ENCODE results near the gene CPD.
"Not testable (repeated sequence)": the region's sequence is repeated elsewhere in the genome, so short reads cannot be mapped to it uniquely, and the experiment has no call there.

CPD gene

DNA sequence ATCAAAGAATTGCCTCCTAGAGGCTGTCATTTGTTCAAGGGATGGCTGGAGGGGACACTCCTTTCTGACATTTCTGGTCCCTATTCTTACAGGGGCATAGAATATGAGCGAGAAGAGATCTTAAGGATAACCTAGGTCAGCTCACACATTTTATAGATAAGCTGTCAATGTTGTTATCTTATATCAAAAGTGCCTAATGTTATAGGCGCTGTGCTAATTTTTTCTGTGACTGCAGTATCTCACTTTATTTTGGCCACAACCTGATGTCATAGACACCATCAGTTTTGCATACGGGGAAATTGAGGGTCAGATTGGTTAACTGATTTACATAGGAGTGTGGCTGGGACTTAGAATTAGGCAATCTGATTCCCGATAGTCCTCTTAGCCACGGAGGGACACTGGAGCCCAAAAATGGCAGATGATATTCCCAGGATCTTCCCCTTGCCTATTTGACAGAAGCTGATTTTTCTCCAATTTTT lies 1.2 kb downstream of the CPD start:
- peak overlapping the region in 16 of 21 experiments; percentile 3 to 90 (median 86) for H3K27ac ChIP-seq
- H3K4me3 ChIP-seq: peak overlapping the region; percentile 82 to 98 (median 91)

DNA sequence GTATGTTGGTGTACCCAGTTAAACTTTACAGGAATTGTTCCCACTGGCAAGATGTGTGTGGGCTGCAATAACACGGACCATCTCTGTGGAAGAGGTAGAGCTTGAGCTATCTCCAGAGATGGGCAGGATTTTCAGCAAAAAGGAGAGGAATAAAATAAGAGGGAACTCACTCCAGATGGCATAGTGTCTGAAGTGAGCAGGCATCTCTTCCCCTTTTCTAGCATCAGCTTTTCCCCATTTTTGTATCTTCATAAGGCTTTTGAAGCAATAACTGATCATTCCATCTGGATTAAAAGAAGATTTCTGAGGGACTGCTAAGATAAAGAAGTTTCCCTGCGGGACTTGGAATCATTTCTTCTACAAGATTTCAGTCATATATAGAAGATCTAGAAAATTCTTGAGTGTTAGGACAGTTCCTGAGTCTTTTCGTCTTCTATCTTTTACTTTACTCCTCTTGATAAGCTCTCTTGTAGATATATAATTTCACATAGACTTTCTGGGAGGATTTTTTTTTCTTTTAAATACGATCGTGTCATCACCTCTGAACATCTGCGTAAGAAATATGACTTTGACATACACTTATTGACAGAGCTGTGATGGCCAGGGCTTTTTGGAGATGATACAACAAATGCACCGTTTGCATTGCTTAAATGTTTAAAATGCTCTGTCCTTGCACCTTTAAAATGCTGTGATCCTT lies 2.1 kb downstream of the CPD start:
- peak overlapping the region in 3 of 7 experiments; percentile 91 to 98 (median 95) for H3K4me3 ChIP-seq

DNA sequence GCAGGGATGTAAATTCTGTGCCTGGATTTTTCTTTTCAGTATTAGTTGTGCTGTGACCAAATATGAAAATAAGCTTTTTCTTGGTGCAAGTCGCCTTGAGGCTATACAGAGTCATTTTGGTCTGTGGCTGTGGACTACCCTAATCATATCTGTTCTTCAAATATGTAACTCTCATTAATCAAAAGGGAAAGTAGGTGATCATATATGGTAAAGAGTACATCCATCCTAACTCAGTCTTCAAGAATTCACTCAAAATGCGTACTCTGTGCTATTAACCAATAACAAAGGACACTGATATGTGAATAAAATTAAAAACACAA lies 2.6 kb downstream of the CPD start:
- Histone ChIP-seq H3K27ac (no peak overlapping the region), H3K4me3 (peak overlapping the region in 1 of 7 experiments; percentile 98)

More for the DNA sequence above, 2.1 kb downstream of the CPD start:
- H3K27ac ChIP-seq: no peak overlapping the region

DNA sequence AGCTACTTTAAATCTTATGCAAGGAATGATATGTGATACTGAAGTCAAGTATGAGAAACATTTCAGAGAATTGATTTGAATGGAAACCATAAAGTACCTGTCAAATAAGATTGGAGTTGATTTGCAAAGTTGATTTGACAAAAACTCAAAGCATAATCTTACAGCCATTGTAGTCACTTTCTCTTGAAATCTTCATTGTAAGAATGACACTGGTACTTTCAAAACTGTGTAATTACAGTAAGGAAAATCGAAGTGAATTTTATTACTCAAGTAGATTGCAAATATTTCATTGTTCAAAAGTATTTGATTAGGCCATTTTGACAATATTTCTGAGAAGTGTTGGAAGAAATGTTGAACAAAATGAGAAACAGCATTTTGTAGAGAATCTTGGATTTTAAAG lies 3.6 kb downstream of the CPD start:
- Histone ChIP-seq H3K27ac (no peak overlapping the region), H3K4me3 (no peak overlapping the region)

DNA sequence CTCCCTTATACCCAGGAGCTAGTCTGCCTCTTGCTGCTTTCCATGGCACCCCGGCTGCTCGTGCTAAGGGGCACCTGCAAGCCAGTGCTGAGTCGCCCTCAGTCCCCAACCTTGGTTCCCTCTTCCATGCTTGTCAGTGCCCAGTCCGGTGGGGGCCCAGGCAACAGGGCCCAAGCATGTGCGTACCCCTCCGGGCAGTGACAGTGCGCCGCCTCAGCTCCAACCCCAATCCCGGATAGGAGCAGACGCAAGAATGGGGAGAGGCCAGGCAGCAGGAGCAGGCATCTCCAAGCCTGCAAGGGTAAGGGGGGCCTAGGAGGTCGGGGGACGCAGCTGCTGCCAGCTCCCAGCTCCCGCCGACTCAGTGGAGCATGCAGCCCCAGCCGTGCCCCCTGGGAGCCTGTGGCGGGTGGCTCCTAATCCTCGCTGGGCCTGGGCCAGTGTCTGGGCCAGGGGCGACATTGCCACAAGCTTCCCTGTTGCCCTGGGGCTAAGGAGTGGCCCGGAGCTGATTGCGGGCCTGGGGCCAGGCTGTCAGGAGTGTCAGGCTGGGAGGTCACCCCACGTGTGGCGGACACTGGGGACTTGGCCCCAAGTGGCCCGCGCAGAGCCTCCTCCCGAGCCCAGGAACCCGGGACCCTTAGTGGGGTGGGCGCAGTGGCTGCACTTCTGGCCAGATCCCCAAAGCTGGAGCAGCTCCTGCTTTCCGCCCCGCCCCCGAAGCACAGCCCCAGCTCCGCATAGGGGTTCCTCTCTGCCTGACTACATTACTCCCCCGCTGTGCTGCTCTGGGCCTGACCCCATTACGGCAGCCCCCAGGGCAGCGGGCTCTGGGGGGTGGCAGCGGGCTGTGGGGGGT lies 9.8 kb downstream of the CPD start:
- Histone ChIP-seq H3K27ac (no peak overlapping the region), H3K4me3 (no peak overlapping the region)

DNA sequence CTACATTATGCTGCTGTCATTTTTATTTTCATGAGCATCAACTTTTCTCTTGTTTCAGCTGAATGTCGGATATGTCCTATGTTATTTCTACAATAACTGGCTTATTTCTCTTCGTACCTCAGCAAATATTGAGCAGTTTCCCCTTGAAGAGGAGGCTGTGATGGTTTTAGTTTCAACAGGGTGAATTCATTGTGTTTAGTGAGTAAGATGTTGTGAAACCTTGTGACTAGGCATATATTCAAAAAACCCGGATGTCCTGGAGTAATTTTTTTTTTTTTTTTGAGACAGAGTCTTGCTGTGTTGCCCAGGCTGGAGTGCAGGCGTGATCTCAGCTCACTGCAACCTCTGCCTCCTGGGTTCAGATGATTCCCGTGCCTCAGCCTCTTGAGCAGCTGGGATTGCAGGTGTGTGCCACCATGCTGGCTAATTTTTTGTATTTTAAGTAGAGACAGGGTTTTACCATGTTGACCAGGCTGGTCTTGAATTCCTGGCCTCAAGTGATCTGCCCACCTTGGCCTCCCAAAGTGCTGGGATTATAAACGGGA lies 11.1 kb downstream of the CPD start:
- Histone ChIP-seq H3K4me3 (no peak overlapping the region), H3K27ac (no peak overlapping the region)

DNA sequence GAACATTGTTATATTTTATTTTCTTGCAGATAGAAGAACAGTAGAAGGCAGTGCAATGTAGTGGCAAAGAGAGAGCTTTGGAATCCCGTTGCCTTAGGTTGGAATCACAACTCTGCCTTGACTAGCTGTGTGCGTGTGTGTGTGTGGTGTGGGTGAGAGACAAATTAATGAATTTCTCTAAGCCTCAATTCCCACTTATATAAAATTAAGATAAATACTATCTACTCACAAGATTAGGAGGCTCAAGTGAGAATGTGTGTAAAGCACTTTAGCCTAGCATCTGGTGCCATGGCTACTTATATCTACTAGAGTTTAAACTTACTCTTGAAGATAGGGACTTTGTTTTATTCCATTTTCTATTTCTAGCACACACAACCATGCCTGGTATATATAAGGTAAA lies 12.8 kb downstream of the CPD start:
- Histone ChIP-seq H3K27ac (no peak overlapping the region), H3K4me3 (no peak overlapping the region)

DNA sequence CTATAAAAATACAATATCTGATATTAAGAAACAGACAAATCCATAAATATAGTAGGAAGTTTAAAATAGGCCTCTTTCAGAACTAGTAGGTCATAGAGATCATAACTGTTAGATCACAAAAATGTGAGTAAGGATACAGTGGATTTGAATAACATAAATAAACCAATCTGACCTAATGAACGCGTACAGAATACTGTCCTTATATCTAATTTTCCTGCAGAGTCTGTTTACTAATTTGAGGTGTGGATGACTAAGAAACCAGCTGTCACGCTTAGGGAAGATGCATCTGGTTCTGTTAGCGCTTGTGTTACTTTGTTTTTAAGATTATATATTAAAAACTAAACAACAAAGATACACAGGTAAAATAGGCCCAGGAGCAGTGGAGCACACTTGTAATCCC lies 14.8 kb downstream of the CPD start:
- Histone ChIP-seq H3K27ac (no peak overlapping the region), H3K4me3 (no peak overlapping the region)

DNA sequence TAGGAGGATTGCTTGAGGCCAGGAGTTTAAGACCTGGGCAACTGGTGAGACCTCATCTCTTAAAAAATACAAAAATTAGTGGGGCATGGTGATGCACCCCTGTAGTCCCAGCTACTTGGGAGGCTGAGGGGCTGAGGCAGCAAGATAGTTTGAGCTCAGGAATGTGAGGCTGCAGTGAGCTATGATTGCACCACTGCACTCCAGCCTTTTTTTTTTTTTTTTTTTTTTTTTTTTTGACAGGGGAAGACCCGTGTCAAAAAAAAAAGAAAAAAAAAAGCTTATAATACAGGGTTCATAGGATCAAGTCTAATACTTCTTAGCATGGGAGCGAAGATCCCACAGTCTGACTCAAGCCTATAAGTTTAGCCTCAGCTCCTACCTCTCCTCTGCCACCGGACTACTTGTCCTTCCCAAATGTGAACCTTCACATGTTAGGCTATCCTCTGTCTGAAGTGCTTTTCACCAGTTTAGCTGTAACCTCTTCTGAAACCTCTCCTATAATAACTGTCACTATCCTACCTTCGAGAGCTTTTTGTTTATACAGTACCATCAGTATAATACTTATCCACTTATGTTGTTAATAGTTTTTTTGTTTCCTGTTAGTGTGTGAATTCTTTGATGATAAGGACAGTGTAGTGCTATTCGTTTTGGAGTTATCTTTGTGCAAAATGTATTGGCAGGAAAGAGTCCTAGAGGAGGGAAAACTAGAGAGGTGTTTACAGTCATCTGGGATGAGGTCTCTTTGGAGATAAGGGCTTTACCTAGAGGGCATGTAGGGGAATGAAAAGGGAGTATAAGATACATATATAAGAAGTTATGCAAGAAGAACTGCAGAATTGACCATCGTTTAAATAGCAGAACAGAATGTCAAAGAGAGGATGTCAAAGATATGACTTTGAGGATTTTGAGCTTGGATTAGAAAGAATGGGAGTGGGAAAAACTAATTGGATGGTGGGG lies 15.5 kb downstream of the CPD start:
- H3K27ac ChIP-seq: no peak overlapping the region
- no peak overlapping the region for H3K4me3 ChIP-seq

DNA sequence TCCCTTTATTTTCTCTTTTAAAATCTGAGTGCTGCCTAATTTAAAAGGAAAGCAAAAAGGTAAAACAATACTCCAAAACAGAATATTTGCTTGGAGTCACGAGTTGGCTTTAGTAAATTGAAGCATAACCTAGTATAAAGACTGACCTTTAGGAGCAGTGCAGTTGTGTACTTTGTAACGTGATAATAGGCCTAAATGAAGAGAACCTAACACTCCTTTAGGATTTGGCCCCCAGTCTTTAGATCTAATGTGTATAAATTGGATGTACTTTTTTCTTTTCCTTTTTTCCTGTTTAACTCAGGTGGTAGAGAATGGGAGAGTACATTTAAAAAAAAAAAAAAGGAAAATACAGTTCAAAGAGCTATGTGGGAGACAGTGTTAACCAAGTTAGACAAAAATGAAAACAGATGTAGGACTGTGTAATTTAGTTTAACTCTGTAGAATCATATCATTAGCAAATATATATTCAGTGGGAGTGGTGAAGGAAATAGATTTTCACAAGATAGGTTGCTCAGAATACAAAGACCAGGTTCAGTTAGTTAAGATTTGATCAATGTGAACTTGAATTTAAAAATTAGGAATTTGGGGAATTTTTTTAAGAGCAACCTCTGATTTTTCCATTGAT lies 16.8 kb downstream of the CPD start:
- Histone ChIP-seq H3K4me3 (no peak overlapping the region), H3K27ac (no peak overlapping the region)

DNA sequence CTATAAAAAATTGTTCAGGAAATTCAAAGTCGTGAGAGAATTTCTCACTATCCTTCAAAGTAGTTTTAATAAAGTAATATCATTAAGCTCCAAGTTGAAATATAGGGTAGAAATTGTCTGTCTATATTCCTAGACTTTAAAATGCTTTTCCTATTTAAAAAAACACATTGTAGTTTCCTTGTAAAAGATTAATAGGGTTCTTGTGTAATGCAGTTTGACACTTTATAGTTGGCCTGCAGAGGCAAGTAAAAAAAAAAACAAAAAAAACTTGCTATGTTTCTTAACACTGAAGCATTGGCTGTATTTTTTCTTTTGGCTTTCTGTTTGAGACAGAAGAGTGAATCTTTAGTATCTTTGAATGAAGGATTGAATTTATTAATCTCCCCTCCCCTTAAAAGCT lies 17.4 kb downstream of the CPD start:
- Histone ChIP-seq H3K4me3 (no peak overlapping the region), H3K27ac (no peak overlapping the region)

DNA sequence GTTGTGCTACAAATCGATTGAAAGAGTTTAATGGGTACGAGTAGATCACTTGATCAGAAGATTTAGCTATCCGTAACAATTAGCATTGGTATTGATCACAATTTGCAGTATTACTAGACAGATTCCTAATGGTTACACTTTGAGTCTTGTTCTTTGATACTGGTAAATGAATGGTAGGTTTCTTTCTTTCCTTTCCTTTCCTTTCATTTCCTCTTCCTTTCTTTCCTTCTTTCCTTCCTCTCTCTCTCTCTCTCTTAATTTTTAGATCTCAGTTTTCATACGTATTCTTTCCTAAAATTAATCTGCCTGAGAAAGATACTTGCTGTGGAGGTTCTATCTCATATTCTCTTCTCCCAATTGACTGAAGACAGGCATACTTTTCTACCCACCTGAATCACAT lies 17.9 kb downstream of the CPD start:
- Histone ChIP-seq H3K27ac (no peak overlapping the region), H3K4me3 (no peak overlapping the region)

DNA sequence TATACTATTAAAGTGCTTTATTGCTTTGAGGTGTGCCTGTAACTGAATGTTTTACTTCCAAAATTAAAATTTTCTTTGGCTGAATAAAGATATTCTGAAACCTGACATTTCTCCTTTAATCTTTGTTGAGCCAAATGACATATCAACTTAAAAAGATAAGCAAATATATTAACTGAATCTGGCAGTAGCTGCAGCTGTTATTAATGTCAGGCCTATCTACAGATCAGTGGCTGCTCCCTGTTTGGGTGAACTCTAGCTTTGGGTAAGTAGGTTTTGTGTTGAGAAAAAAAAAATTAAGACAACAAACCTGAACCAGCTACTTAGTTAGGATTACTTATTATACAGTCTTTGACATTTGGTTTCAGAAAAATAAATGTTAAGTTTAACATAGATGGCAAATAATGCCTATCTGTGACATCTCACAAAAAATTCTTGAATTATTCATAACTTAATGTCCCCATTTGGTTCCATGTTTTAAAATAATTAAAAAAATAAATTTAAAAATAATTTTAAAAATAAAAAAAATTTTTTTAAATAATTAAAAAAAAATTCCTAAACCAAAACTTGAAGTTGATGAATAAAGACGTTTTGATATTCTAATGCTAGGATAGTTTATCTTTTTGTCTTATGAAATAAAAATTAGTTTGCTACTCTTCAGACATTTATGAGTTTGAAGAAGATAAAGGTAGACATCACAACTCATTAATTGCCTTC lies 19.8 kb downstream of the CPD start:
- Histone ChIP-seq H3K27ac (no peak overlapping the region), H3K4me3 (no peak overlapping the region)

DNA sequence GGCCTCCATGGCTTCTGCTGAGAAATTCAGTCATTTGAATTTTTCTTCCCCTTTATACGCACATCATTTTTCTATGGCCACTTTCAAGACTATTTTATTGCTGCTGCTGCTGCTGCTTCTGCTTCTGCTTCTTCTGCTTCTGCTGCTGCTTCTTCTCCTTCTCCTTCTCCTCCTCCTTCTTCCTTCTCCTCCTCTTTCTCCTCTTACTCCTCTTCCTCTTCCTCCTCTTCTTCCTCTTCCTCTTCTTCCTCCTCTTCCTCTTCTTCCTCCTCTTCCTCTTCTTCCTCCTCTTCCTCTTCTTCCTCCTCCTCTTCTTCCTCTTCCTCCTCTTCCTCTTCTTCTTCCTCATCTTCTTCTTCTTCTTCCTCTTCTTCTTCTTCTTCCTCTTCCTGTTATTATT lies 22.4 kb downstream of the CPD start:
- no peak overlapping the region for H3K4me3 ChIP-seq
- H3K27ac ChIP-seq: no peak overlapping the region

DNA sequence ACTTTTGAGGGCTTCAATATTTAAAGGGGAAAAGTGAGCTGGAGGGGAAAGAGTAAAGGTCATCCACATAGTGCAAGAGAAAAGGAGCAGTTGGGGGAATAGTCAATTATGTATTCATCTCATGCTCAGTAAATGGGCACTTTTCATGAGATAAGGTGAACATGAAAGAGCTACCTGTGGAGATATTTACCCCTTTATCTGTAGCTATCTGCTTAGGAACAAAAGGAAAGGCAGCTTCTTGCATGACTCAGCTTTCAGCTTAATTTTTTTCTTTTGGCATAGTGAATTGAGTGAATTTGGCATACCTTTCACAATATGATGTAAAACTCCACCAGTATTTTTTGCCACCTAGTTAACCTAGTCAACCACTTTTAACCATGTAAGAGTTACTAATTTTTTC lies 26.4 kb downstream of the CPD start:
- no peak overlapping the region for H3K27ac ChIP-seq

DNA sequence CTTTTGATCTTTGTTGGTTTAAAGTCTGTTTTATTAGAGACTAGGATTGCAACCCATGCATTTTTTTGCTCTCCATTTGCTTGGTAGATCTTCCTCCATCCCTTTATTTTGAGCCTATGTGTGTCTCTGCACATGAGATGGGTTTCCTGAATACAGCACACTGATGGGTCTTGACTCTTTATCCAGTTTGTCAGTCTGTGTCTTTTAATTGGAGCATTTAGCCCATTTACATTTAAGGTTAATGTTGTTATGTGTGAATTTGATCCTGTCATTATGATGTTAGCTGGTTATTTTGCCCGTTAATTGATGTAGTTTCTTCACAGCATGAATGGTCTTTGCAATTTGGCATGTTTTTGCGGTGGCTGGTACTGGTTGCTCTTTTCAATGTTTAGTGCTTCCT lies 31.9 kb downstream of the CPD start:
- H3K4me3 ChIP-seq, H3K27ac ChIP-seq: not testable (repeated sequence)

More for the DNA sequence above, 26.4 kb downstream of the CPD start:
- no peak overlapping the region for H3K4me3 ChIP-seq

DNA sequence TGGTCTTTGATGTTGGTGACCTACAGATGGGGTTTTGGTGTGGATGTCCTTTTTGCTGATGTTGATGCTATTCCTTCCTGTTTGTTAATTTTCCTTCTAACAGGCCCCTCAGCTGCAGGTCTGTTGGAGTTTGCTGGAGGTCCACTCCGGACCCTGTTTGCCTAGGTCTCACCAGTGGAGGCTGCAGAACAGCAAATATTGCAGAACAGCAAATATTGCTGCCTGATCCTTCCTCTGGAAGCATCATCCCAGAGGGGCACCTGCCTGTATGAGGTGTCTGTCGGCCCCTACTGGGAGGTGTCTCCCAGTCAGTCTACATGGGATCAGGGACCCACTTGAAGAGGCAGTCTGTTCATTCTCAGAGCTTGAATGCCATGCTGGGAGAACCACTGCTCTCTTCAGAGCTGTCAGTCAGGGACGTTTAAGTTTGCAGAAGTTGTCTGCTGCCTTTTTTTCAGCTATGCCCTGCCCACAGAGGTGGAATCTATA lies 33.3 kb downstream of the CPD start:
- not testable (repeated sequence) for H3K4me3 ChIP-seq

DNA sequence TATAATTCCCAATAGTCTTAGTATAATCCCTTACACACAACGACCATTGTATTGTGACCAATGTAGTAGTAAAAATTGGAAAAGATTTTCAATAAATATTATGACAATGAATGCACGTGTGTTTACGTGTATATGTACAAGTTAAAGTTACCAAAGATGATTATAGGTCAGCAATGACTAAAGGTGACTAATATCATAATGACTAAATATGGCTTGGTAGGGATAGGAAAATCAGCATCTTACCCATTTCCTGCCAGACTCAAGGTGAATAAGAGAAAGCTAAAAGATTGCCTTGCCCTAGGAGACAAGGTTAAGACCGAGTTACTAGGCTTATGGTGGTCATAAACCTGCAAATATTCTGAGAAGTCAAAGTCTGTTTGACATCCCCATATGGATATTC lies 34.4 kb downstream of the CPD start:
- H3K4me3 ChIP-seq: no peak overlapping the region

More for the DNA sequence above, 33.3 kb downstream of the CPD start:
- not testable (repeated sequence) for H3K27ac ChIP-seq

DNA sequence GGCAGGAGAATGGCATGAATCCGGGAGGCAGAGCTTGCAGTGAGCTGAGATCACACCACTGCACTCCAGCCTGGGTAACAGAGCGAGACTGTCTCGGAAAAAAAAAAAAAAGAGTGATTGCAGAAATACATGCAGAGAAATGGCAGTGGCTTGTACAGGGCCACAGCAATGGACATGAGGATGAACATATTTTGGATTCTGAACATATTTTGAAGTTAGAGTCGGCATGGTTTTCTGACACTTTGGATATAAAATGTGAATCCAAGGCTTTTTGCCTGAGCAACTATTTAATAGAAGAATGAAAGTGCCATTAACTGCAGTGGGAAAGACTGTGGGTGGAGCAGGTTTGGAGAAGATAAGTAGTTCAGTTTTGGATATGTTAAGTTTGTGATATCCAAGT lies 35.8 kb downstream of the CPD start:
- H3K4me3 ChIP-seq: no peak overlapping the region
- no peak overlapping the region for H3K27ac ChIP-seq

More for the DNA sequence above, 34.4 kb downstream of the CPD start:
- no peak overlapping the region for H3K27ac ChIP-seq
